GM21737 (cell line): Measurements from ENCODE around the gene COX19.
"Not testable (repeated sequence)": the region's sequence is repeated elsewhere in the genome, so short reads cannot be mapped to it uniquely, and the experiment has no call there.

ENCODE experiments used
- ATAC-seq: cut with Tn5 transposase; IDR thresholded peaks from one replicate; pipeline ENCODE4 v1.9.1; 2021; ENCODE audit warnings: mild to moderate bottlenecking, moderate library complexity; ENCODE audit not compliant: unreplicated experiment

Gene COX19

GRCh38 chr7:1011297-1012003 is 36.1 kb upstream of the COX19 start:
- ATAC-seq, result no peak

- no peak for ATAC-seq
Observed at GRCh38 chr7:1010226-1010625, 34.9 kb upstream of the COX19 start.

GRCh38 chr7:1009747-1010146 is 34.4 kb upstream of the COX19 start:
- no peak for ATAC-seq

- no peak for ATAC-seq
Observed at GRCh38 chr7:1008733-1009363, 33.5 kb upstream of the COX19 start.

GRCh38 chr7:1007901-1008300 is 32.6 kb upstream of the COX19 start:
- ATAC-seq, result no peak

GRCh38 chr7:1005303-1005702 is 30.0 kb upstream of the COX19 start:
- no peak for ATAC-seq

GRCh38 chr7:1004018-1004852 is 28.9 kb upstream of the COX19 start:
- ATAC-seq, result no peak

- ATAC-seq, result not testable (repeated sequence)
Observed at GRCh38 chr7:1002445-1002844, 27.1 kb upstream of the COX19 start.

GRCh38 chr7:1002026-1002425 is 26.7 kb upstream of the COX19 start:
- not testable (repeated sequence) for ATAC-seq

GRCh38 chr7:1001069-1001770 is 25.9 kb upstream of the COX19 start:
- not testable (repeated sequence) for ATAC-seq

- ATAC-seq, result peak; percentile 55
Observed at GRCh38 chr7:999941-1000935, 24.9 kb upstream of the COX19 start.

- peak; percentile 4 for ATAC-seq
Observed at GRCh38 chr7:999149-999879, 24.0 kb upstream of the COX19 start.

GRCh38 chr7:997404-998395 is 22.4 kb upstream of the COX19 start:
- no peak for ATAC-seq

- no peak for ATAC-seq
Observed at GRCh38 chr7:996079-996872, 20.9 kb upstream of the COX19 start.

- no peak for ATAC-seq
Observed at GRCh38 chr7:995571-995970, 20.2 kb upstream of the COX19 start.

- no peak for ATAC-seq
Observed at GRCh38 chr7:994592-995308, 19.4 kb upstream of the COX19 start.
